GM18505 (cell line): Measurements from ENCODE around the gene OPN3.
"Not testable (repeated sequence)": the region's sequence is repeated elsewhere in the genome, so short reads cannot be mapped to it uniquely, and the experiment has no call there.

Experiments
- ATAC-seq: cut with Tn5 transposase; IDR thresholded peaks from one replicate; pipeline ENCODE4 v1.9.1; 2021; ENCODE audit not compliant: unreplicated experiment
- POLR2A ChIP-seq: IDR thresholded peaks from 4 replicates; pipeline ENCODE4 v1.6.1; 2011; ENCODE audit warnings: borderline replicate concordance; ENCODE audit not compliant: insufficient read depth, insufficient read length; ENCODE audit errors: extremely low read depth

The OPN3 gene

DNA sequence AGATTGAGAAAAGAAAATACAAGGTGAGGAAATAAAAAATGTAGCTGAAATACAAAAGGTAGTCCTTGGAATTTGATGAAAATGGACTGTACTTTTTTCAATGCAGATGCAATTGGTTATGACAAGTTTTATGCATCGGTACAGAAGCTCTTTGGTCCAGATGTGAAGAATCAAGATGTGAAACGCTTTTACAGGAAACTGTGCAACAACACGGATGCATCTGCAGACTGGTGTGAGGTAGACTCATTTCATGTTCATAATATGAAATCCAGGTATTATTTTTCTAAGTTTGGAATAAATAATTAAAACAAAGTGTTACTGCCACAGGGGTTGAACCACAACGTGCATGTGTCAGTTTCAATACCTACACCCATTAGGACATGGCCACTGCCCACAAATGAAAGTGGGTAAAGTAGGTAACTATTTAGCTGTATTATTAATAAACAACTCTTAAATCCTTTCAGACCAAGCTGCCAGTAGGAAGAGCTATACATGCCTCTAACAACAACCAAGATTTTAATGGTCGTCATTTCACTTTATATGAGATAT lies 20.3 kb upstream of the OPN3 start:
- no peak for ATAC-seq
- TF ChIP-seq POLR2A = no peak

DNA sequence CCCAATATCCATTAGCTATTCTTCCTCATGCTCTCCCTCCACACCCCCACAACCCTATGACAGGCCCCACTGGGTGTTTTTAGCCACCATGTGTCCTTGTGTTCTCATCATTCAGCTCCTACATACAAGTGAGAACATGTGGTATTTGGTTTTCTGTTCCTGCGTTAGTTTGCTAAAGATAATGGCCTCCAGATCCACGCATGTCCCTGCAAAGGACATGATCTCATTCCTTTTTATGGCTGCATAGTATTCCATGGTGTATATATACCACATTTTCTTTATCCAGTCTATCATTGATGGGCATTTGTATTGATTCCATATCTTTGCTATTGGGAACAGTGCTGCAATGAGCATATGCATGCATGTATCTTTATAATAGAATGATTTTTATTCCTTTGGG lies 18.8 kb upstream of the OPN3 start:
- ATAC-seq = not testable (repeated sequence)

- no peak for ATAC-seq
- no peak for TF ChIP-seq POLR2A
Observed at GRCh38 chr1:241658081-241658793, 18.1 kb upstream of the OPN3 start.

DNA sequence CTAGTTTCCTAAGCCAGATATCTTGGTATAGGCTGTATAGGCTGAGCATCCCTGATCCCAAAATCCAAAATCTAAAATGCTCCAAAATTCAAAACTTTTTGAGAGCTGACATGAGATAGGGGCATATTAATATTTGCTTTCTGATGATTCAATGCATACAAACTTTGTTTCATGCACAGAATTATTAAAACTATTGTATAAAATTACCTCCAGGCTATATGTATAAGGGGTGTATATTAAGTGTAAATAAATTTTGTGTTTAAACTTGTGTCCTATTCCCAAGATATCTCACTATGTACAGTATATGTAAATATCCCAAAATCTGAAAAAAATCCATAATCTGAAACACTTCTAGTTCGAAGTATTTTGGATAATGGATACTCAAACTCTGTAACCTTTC lies 14.5 kb upstream of the OPN3 start:
- TF ChIP-seq POLR2A = no peak
- no peak for ATAC-seq

- TF ChIP-seq POLR2A = no peak
- ATAC-seq = no peak
Observed at GRCh38 chr1:241654019-241654418, 13.8 kb upstream of the OPN3 start.

DNA sequence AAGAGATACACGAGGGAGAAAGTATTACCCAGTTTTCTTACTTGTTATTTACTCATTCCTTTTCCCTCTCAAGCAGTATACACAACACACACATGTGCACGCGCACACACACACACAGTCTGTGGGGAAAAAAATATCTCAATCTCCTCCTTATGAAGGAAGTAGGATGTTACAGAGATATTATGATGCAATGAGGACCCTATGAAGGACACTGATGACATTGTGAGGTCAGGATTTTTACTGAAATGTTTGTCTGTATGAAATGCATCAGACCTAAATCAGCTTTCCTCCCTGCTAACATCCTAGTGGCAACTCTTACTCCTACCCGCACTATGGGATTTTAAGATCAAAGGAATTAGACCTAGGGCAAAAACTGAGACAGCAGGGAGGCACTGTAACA lies 11.8 kb upstream of the OPN3 start, which contains the start of gene WDR64:
Gene WDR64 (plus strand): TSS at position 270 of the 400 bp plus-strand sequence. CDS start 204 bp downstream, outside the sequence.
- no peak for ATAC-seq
- TF ChIP-seq POLR2A = no peak

DNA sequence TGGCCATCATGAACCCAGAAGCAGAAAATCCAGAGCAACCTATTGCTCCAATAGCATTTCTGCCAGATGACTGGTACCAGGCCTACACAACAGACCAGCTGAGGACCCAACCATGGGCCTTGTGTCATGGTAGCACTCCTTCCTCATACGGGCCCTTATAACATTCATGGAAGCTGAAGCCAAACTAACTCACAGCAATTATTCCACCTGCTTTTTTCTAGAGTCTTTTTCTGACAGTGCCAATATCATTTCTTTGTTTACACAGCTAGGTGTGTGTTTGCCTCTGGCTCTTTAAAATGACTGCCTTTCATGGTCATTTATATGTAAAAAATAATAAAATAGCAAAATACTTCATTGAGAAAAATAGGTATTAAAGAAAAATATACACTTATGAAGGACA lies 8.0 kb upstream of the OPN3 start:
- no peak for ATAC-seq
- TF ChIP-seq POLR2A = no peak

- ATAC-seq = no peak
- TF ChIP-seq POLR2A = no peak
Observed at GRCh38 chr1:241647658-241648057, 7.5 kb upstream of the OPN3 start.

DNA sequence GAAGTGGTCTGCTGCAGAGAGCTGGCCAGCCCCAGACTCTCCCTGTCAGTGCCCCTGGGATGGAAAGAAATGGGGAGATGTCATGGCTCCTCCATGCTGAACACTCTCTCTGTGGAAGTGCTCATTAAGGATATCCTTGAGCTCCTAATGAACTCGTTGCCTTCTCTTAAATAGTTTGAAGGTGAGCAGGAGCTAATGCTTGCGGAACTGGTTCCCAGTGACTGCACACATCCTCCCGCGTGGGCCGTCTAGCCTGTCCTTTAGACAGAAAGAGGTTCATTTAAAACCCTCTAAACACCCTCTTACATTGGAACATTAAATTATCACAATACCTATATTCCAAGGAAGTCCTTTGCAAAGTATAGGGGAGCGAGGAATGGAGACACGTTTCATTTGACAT lies 6.0 kb upstream of the OPN3 start:
- no peak for ATAC-seq
- TF ChIP-seq POLR2A = no peak

DNA sequence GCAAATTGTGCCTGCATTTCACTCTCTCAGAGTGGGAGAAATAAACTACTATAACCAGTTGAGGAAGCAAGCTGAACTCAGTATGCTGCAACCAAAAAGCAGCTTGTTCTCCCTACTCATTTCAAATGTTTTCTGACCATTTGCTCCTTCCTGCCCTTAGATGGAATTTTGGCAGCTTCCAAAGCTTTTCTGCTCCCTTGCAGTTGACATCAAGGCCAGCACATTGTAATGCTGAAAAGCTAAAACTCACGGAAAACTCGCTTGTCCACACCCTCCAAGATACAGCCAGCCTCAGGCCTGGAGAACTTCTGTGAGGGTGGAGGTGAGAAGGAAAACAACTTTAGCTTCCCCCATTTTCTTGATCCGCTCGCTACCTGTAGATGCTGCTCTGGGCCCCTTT lies 5.0 kb upstream of the OPN3 start:
- no peak for ATAC-seq
- TF ChIP-seq POLR2A = no peak

- ATAC-seq = no peak
Observed at GRCh38 chr1:241644259-241644658, 4.1 kb upstream of the OPN3 start.

GRCh38 chr1:241642593-241642944 lies 2.4 kb upstream of the OPN3 start:
- ATAC-seq = no peak
- TF ChIP-seq POLR2A = no peak

More at GRCh38 chr1:241644259-241644658, 4.1 kb upstream of the OPN3 start:
- TF ChIP-seq POLR2A = no peak

- no peak for ATAC-seq
- TF ChIP-seq POLR2A = no peak
Observed at GRCh38 chr1:241641773-241642592, 1.8 kb upstream of the OPN3 start.
